Fibroblast of skin of left quadriceps (primary cell): ENCODE measurements around the gene MUS81.

Experiments
- DNase-seq, 2 experiments: peaks; one replicate each; pipeline ENCODE4 v3.0.0-alpha.2; 2013; ENCODE audit warnings: low read depth in 2 of 2

Gene MUS81

DNA sequence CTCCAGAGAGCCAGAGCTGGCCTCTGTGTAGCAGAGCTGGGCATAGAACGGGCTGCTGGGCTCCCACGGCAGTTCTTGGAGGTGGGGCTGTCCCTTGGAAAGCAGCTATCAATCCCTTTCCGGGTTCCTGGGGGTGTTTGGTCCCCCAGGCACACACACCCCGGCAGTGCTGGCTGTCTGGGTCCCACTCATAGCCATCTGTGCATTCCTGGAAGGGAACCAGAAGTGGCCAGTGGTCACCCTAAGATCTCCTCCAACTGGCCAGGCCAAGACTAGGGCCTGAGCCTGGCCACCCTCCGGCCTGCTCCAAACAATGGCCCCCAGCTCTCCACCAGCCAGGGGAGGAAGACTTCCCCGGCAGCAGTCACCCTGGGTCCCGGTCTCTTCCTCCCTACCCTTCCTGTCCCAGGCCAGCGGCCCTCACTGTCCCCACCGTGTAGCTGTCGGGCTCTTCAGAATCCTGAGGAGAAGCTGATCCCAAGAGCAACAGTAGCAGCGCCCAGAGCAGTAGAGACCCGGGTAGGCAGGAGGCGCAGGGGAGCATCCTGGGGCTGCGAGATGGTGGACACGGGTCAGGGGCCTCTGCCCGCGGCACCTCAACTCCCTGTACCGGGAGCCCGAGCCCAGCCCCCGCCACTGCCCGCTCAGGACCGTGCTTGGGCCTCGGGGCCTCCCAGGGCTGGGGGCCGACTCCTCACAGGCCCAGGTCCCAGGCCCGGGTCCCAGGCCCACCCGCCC, 11.7 kb downstream of the MUS81 start:
- DNase-seq: no peak

DNA sequence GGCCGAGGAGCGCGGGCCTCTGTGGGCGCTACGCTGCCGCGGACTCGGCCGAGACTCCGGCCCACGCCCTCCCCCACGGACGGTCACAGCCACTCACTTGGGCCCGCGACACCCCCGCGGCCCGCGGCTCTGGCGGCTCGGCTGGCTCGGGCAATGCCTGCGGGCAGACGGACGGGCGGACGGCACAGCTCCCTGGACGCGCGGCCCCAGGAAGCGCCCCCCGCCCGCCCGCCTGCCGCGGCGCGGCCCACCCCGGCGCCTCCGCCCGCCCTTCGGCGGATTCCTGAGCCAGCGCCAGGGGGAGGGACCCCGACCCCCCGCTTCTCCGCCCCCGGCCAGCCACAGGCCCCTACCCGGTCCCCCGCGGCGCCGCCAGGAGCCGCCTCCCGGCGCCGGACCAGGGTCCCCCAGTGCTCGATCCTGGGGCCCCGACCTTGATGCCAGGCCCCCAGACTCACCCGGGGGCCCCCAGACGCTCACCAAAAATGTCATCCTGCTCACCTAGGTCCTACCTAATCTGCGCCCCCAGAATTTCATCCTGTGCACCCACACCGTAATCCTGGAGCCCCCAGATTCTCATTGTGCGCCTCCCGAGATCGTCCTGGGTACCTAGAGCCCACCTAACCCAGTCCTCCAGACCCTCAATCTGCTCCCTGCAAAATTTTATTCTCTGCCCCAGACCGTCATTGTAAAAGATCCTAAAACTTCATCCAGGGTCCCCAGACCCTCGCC, 12.5 kb downstream of the MUS81 start, which contains the start of gene EFEMP2:
Gene EFEMP2 (minus strand): TSS at position 215 of the 732 bp plus-strand sequence. CDS start 446 bp downstream, outside the sequence.
- no peak for DNase-seq

DNA sequence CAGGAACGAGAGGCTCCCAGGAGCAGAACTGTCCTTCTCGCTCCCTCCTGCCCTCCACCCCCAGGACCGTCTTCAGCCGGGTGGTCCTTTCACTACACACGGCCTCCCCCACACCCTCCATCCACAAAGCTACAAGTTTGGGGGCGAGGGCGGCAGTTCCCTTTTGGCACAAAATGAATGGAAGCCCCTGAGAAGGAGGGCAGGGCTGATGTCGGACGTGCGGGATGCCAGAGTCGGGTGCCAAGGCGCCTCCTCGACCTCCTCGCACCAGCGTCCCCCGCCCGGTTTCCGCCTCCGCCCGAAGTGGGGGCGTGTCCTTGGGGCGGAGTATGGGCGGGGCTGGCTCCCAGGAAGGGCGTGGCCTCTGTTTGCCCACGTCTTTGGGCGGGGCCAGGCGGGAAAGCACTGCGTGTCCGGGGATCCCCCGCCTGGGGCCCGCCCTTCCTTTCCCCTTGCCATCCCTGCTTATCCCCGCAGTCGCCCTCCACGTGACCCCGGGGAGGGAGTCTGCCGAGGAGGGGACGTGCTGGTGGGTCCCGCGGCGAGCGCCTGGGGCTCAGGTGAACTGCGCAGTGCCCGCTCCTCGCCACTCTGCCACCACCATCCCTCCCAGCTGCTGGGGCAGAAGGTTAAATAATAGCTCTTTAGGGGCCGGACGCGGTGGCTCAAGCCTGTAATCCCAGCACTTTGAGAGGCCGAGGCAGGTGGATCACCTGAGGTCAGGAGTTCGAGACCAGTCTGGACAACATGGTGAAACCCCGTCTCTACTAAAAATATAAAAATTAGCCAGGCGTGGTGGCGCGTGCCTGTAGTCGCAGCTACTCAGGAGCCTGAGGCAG, 13.3 kb downstream of the MUS81 start:
- DNase-seq: peak; percentile 80 to 84

DNA sequence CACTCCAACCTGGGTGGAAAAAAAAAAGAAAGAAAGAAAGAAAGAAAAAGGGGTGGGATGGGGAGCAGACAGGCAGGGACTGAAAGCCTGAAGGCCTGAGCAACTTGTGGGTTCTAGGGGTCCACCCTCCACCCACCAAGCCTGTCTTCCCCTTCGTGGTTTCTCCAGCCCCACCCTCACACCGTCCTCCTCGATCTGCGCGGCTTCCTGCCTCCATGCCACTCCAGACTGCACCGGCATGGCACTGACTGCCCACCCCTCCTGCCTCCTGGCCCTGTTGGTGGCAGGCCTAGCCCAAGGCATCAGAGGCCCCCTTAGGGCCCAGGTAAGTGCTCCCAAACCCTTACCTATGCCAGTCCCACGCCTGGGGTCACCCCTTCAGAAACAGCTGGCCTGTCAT, 19.4 kb downstream of the MUS81 start, which contains the start of gene CTSW:
Gene CTSW (plus strand): TSS at position 221 of the 400 bp plus-strand sequence. CDS start 18 bp downstream, at position 239.
- DNase-seq: no peak

DNA sequence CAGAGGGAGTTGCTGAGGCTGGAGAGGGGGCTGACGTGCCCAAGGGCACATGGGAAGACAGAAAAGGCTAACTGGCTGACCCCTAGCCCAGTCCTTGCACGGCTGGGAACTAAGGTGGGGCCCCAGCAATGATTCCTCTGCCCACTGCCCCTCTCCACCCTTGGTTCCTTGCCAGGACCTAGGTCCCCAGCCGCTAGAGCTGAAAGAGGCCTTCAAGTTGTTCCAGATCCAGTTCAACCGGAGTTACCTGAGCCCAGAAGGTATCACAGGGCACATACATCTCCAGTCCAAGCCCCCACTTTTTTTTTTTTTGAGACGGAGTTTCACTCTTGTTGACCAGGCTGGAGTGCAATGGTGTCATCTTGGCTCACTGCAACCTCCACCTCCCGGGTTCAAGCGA, 19.8 kb downstream of the MUS81 start:
- no peak for DNase-seq

DNA sequence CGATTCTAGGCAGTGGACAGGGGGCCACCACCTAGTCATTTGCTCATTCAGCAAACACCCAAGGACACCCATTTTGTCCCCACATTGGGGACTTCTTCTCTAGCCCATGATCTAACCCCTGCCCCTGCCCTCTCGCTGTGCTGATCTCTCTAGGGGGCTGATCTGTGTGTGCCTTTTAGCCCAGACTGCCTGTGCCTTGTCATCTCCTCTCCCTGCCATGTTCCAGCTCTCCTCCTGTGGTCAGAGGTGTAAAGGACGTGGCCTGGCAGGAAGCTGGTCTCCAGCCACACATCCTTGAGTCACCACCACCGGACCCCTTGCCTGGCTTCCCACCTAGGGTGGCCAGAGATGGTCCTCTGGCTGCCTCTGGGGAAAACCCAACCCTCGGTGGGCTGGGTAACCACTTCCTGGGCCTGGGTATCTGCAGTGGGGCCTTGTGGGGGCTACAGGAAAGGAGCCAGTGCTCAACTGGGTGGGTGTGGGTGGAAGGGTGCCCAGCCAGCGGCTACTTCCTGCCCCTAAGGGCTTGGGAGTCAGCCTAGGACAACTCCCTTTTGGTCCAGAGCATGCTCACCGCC, 20.7 kb downstream of the MUS81 start:
- no peak for DNase-seq

DNA sequence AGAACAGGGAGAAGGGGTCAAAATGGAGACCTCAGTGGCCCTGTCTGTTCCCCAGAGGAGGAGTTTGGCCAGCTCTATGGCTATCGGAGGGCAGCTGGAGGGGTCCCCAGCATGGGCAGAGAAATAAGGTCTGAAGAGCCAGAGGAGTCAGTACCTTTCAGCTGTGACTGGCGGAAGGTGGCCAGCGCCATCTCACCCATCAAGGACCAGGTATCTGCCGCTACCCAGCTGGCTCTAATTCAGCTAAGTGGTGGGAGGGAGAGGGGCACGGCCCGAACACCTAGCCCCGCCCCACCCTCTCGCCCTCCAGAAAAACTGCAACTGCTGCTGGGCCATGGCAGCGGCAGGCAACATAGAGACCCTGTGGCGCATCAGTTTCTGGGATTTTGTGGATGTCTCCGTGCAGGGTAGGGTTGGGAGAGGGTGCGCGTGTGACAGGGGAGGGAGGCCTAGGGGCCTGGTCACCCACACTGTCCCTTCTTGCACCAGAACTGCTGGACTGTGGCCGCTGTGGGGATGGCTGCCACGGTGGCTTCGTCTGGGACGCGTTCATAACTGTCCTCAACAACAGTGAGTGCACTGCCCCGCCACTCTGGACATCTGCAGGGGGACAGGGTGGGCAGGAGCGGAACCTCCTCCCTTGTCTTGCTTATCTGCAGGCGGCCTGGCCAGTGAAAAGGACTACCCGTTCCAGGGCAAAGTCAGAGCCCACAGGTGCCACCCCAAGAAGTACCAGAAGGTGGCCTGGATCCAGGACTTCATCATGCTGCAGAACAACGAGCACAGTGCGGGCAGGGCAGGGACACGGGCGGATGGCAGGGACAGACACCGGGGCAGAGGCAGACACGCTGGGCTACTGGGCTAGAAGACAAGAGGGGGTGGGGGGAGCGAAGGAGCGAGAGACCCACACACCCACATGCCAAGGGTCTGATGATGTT, 22.2 kb downstream of the MUS81 start:
- DNase-seq: no peak

DNA sequence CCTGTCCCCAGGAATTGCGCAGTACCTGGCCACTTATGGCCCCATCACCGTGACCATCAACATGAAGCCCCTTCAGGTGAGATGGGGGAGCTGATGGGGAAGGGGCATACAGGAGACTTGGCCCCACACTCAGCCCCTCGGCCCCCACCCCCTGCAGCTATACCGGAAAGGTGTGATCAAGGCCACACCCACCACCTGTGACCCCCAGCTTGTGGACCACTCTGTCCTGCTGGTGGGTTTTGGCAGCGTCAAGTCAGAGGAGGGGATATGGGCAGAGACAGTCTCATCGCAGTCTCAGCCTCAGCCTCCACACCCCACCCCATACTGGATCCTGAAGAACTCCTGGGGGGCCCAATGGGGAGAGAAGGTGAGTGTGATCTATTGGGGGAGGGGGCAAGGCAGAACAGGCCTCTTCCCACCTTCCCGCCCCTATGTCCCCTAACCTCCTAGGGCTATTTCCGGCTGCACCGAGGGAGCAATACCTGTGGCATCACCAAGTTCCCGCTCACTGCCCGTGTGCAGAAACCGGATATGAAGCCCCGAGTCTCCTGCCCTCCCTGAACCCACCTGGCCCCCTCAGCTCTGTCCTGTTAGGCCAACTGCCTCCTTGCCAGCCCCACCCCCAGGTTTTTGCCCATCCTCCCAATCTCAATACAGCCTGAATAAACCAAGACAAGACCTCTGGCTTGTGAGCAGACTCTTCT, 23.0 kb downstream of the MUS81 start:
- DNase-seq: no peak

DNA sequence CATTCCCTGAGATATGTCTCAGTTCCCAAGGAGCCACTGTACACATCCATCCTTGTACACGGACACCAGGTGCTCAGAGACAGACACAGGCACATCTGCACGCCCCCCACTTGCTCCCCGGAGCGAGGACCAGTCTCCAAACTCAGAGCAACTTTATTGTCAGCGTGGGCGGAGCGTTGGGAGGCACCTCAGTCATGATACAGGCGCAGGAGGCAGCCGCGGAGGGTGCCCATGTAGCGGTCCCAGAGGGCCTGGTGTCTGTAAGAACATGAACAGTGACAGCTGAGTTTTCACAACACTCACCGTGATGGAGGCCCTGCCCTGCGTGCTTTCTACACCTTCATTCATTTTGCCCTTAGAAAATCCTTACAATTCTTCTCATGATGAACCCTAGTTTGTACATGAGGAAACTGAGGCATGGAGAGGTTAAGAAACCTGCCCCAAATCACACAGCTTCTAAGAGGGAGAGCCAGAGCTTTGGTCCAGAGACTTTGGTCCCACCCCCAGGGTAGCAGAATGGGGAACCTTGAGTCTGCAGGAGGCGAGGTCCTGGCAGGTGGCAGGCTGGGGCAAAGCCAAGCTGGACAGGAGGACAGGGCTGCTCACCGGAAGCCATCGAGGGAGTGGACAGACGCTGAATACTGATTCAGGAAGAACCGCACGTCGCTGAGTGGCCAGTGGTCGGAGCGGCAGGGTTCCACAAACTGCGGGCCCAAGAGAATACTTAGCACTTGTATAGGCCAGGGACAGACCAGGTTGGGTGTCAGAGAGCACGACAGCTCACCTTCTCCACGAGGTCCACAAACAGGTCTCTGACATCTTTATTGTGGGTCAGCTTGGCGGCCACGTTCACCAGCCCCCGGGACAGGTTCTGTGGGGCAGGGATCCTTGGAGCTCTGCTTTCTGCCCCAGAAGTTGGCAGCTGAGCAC, 23.8 kb downstream of the MUS81 start:
- DNase-seq: no peak

DNA sequence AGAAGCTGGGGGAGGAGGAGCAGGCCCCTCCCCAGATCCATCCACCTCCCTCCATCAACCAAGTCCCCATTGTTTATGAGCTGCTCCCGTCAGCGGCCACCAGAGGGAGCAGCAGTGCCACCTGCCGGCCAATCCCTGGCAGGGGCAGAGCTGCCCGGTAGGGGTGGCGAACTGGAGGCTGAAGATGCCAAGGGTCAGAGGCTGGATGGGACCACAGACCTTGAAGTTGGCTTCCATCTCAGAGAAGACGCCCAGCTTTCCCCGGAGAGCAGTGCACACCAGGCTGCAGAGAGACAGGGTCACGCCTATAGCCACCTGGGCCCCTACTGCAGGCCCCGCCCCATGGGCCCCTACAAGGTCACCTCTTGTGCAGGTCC, 24.5 kb downstream of the MUS81 start:
- no peak for DNase-seq

DNA sequence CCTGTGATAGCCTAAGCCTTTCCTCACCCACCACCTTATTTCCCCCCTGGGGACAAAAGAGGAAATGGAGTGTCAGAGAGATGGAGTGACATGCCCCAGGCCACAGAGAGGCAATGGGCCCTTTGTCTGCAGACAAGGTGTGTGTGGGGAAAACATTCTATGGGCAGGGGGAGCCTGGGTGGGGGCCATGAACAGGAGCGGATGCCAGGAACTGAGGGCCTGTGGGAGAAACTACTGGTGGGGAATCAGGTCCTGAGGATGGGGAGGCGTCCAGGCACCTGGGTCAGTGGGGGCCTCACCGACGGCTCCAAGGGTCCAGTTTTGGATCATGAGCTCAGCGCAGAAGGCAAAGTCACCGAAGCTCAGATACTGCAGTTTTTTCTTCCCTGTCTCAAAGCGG, 25.0 kb downstream of the MUS81 start:
- DNase-seq: no peak

DNA sequence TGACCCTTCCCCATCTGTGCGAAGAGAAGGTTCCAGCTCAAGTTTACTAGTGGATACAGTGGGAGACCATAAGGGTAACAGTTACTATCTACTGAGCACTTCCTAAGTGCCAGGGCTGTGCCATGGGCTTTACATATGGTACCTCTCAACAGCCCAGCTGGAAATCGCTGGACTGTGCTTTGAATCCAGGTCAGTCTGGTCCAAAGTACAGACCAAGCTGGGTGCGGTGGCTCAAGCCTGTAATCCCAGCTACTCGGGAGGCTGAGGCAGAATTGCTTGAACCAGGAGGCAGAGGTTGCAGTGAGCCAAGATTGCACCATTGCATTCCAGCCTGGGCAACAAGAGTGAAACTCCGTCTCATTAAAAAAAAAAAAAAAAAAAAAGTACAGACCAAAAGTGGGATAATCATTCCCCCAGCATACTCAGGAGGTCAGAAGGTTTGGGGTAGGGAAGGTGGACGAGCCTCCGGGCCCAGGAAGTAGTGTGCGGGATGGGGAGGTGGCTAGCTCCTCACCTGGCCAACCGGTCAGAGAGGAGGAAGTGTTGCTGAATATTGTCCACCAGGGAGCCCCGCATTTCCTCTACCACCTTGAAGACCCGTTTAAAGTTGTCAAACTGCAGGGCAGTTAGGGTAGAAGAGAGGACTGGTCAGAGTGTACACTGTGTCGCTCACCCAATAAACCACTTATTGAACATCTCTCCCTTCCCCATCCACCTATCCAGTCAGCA, 25.7 kb downstream of the MUS81 start:
- no peak for DNase-seq

DNA sequence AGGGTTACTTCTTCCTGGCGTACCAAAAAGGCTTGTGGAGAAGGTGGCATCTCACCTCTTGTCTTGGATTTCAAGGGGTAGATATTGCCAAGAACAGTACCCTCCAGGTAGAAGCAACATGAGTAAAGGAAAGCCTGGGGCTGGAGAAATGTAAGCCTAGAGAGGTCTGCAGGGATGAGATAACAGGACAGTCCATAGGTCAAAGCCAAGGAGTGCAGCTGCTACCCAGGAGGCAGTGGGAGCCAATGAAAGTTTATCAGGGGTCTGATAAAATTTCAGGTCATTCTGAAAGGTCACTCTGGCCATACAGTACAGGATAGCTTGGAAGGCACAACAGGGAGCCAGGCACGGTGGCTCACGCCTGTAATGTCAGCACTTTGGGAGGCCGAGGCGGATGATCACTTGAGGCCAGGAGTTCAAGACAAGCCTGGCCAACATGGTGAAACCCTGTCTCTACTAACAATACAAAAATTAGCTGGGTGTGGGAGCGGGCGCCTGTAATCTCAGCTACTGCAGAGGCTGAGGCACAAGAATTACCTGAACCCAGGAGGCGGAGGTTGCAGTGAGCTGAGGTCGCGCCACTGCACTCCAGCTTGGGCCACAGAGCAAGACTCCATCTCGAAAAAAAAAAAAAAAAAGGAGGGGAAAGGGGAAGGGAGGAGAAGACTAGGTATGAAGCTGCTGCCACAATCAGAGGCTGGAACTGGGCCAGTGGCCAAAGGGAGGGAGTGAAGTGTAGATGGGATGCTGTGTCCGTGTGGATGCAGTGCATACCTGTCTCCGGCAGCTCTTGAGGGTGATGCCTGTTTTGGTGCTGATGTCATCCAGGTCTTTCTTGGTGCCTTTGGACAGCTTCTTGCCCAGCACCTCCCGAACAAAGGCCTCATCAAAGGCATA, 26.8 kb downstream of the MUS81 start:
- no peak for DNase-seq

DNA sequence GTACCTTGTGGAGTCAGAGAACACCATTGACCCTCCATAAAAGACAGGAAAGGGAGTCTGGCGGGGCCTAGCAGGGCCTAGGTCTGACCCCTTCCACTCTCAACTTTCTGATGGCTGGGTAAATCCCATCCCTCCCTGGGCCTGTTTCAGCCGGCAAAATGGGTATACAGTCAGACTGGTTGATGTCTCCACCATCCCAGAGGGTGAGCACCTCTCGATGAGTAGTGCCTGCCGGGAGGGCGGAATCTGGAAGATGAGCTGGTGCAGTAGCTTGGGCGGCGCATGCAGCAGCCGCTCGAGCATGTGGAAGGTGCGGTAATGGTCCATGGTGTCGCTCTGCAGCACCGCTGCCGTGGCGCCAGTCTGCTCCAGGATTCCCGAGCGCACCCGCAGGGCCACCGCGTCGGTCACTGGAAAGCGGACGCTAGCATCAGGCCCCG, 27.5 kb downstream of the MUS81 start:
- DNase-seq: no peak

DNA sequence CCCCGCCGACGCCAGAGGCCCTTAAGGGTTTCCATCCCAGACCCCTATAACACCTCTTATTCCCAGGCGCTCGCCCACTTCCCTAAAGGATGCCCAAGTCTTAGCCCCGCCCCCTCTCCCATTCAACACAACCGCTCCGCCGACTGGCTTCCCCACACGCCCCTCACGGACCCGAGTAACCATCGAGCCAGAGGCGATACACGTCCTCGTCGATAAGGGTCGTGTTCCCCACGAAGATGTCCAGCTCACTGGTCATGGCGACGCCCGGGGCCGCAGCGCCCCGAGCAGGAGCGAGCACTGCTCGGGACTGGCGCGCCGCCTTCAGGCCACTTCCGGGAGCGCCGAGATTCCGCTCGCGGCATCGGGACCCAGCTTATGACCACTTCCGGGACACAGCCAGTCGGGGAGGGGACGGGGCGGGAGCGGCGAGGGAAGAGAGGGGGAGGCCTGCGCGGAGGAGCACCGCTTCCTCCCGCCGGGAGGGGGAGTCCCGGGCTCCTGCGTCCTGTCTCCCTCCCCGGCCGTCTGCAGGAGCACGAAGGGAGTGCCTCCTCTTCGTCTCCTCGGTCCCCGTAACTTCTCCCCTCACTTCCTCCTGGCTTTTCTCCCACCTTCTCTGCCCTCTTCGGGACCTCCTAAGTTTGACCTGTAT, 28.1 kb downstream of the MUS81 start, which contains the start of gene FIBP:
Gene FIBP (minus strand): TSS at position 309 of the 652 bp plus-strand sequence. CDS start 53 bp downstream, at position 256.
- peak; percentile 93 for DNase-seq
